SU-DHL-6 (cell line): Measurements from ENCODE around the gene PALLD.

Experiments used
- H2AFZ ChIP-seq: fragments of 200-600 bp; sonication (generic); 2 replicates; pipeline ENCODE4 v1.6.1; 2014; ENCODE audit warnings: low read depth, mild to moderate bottlenecking, moderate library complexity, mixed read lengths, antibody characterized with exemption, low read length; ENCODE audit not compliant: severe bottlenecking
- H3F3A ChIP-seq: fragments of 200-600 bp; shearing (Covaris generic); 2 replicates; pipeline ENCODE4 v1.6.0; 2016; ENCODE audit warnings: antibody characterized with exemption, mild to moderate bottlenecking; ENCODE audit not compliant: insufficient read depth
- H3K27ac ChIP-seq: fragments of 200-600 bp; sonication (generic); 2 replicates; pipeline ENCODE4 v1.5.1; 2016; ENCODE audit warnings: low read depth, mild to moderate bottlenecking, low read length, moderate library complexity, mixed read lengths
- H3K27me3 ChIP-seq: fragments of 200-600 bp; sonication (generic), shearing (Covaris generic); 2 replicates; pipeline ENCODE4 v1.6.0; 2014; ENCODE audit warnings: mild to moderate bottlenecking, low read length
- H3K36me3 ChIP-seq: fragments of 200-600 bp; sonication (generic); 2 replicates; pipeline ENCODE4 v1.6.1; 2014; ENCODE audit warnings: mild to moderate bottlenecking, low read length, mixed read lengths
- H3K4me2 ChIP-seq: fragments of 300-600, 200-600 bp; shearing (Covaris generic), sonication (generic); 2 replicates; pipeline ENCODE4 v1.6.0; 2014; ENCODE audit warnings: low read length, low read depth, mild to moderate bottlenecking; ENCODE audit not compliant: poor library complexity, severe bottlenecking
- H3K4me3 ChIP-seq: fragments of 200-600 bp; sonication (generic); 2 replicates; pipeline ENCODE4 v1.5.1; 2014; ENCODE audit warnings: antibody characterized with exemption, low read length, mild to moderate bottlenecking, mixed read lengths; ENCODE audit not compliant: insufficient read depth, poor library complexity, severe bottlenecking
- H3K79me2 ChIP-seq: fragments of 200-600 bp; sonication (generic); 2 replicates; pipeline ENCODE4 v1.6.1; 2014; ENCODE audit warnings: mild to moderate bottlenecking, low read length, moderate library complexity; ENCODE audit not compliant: insufficient read depth
- H3K9ac ChIP-seq: fragments of 200-600 bp; sonication (generic); 2 replicates; pipeline ENCODE4 v1.7.0; 2014; ENCODE audit warnings: mild to moderate bottlenecking, low read length
- H3K9me2 ChIP-seq: fragments of 200-600 bp; sonication (generic); replicated peaks from 2 replicates; pipeline ENCODE4 v1.6.1; 2014; ENCODE audit warnings: low read length; ENCODE audit not compliant: insufficient read depth
- H3K9me3 ChIP-seq: fragments of 200-600 bp; sonication (generic); 2 replicates; pipeline ENCODE4 v1.6.1; 2014; ENCODE audit warnings: low read length, mixed read lengths; ENCODE audit not compliant: insufficient read depth
- H4K20me1 ChIP-seq: fragments of 200-600 bp; sonication (generic); 2 replicates; pipeline ENCODE4 v1.6.1; 2014; ENCODE audit warnings: low read depth, mild to moderate bottlenecking, antibody characterized with exemption, low read length, moderate library complexity, mixed read lengths
- CTCF ChIP-seq: fragments of 200-600 bp; sonication (generic); IDR thresholded peaks from one replicate; pipeline ENCODE4 v1.5.1; 2017; ENCODE audit warnings: antibody characterized with exemption, mild to moderate bottlenecking, low read length, moderate library complexity; ENCODE audit not compliant: insufficient read depth, poor library complexity, severe bottlenecking
- EZH2phosphoT487 ChIP-seq: fragments of 200-600 bp; sonication (generic), shearing (Covaris generic); conservative IDR thresholded peaks from 2 replicates; pipeline ENCODE4 v1.6.1; 2018; ENCODE audit warnings: mild to moderate bottlenecking, antibody characterized with exemption, low read length, moderate library complexity, mixed read lengths

Gene PALLD

GRCh38 chr4:168537086-168537485 is 40.2 kb downstream of the PALLD start:
- Histone ChIP-seq H3K9ac (no peak overlapping the region), H2AFZ (no peak overlapping the region), H3K4me2 (no peak overlapping the region)

GRCh38 chr4:168537571-168537970 is 40.7 kb downstream of the PALLD start:
- H3K4me3 ChIP-seq, result no peak overlapping the region
- H3F3A ChIP-seq, result no peaks in the 10 kb centered on the region
- H3K27ac ChIP-seq, result no peak overlapping the region
- H3K9ac ChIP-seq, result no peak overlapping the region
- TF ChIP-seq EZH2phosphoT487, result no peak
- no peak for TF ChIP-seq CTCF
- no peaks in the 10 kb centered on the region for H3K27me3 ChIP-seq
- H3K9me2 ChIP-seq, result no peaks in the 10 kb centered on the region
- no peak overlapping the region for H3K4me2 ChIP-seq
- no peaks in the 10 kb centered on the region for H3K9me3 ChIP-seq
- no peaks in the 10 kb centered on the region for H4K20me1 ChIP-seq
- no peaks in the 10 kb centered on the region for H3K79me2 ChIP-seq
- H3K36me3 ChIP-seq, result no peaks in the 10 kb centered on the region
- H2AFZ ChIP-seq, result no peak overlapping the region

More at GRCh38 chr4:168537086-168537485, 40.2 kb downstream of the PALLD start:
- H3K4me3 ChIP-seq, result no peak overlapping the region
- H3K9me3 ChIP-seq, result no peaks in the 10 kb centered on the region
- no peak overlapping the region for H3K27ac ChIP-seq
- no peak for TF ChIP-seq CTCF
- no peak for TF ChIP-seq EZH2phosphoT487
- no peaks in the 10 kb centered on the region for H3K27me3 ChIP-seq
- H3F3A ChIP-seq, result no peaks in the 10 kb centered on the region
- H3K36me3 ChIP-seq, result no peaks in the 10 kb centered on the region
- no peaks in the 10 kb centered on the region for H3K9me2 ChIP-seq
- no peaks in the 10 kb centered on the region for H3K79me2 ChIP-seq
- no peaks in the 10 kb centered on the region for H4K20me1 ChIP-seq

- Histone ChIP-seq H3K9me2 (no peaks in the 10 kb centered on the region), H3K9ac (no peak overlapping the region), H3K79me2 (no peaks in the 10 kb centered on the region), H4K20me1 (no peaks in the 10 kb centered on the region), H3K27ac (no peak overlapping the region), H3K36me3 (no peaks in the 10 kb centered on the region), H3F3A (no peaks in the 10 kb centered on the region), H2AFZ (no peak overlapping the region), H3K4me3 (no peak overlapping the region), H3K4me2 (no peak overlapping the region), H3K9me3 (no peaks in the 10 kb centered on the region), H3K27me3 (no peaks in the 10 kb centered on the region)
- no peak for TF ChIP-seq EZH2phosphoT487
- TF ChIP-seq CTCF, result no peak
Measured at GRCh38 chr4:168538632-168539031, 41.8 kb downstream of the PALLD start.

GRCh38 chr4:168540086-168540485 is 43.2 kb downstream of the PALLD start:
- no peak overlapping the region for H3K4me2 ChIP-seq
- TF ChIP-seq CTCF, result no peak

More at GRCh38 chr4:168540086-168540485, 43.2 kb downstream of the PALLD start:
- Histone ChIP-seq H3K9me2 (no peaks in the 10 kb centered on the region), H3F3A (no peaks in the 10 kb centered on the region), H2AFZ (no peak overlapping the region), H3K27ac (no peak overlapping the region), H4K20me1 (no peaks in the 10 kb centered on the region), H3K4me3 (no peak overlapping the region), H3K79me2 (no peaks in the 10 kb centered on the region), H3K27me3 (no peaks in the 10 kb centered on the region), H3K9ac (no peak overlapping the region), H3K36me3 (no peaks in the 10 kb centered on the region), H3K9me3 (no peaks in the 10 kb centered on the region)
